AG20443 (cell line): ENCODE results near the gene PPP2R5E.
"Not testable (repeated sequence)": the region's sequence is repeated elsewhere in the genome, so short reads cannot be mapped to it uniquely, and the experiment has no call there.

Source experiments
- DNase-seq: peaks from one replicate; pipeline ENCODE4 v3.0.0; 2012; ENCODE audit warnings: low spot score, mixed read lengths

Gene PPP2R5E

DNA sequence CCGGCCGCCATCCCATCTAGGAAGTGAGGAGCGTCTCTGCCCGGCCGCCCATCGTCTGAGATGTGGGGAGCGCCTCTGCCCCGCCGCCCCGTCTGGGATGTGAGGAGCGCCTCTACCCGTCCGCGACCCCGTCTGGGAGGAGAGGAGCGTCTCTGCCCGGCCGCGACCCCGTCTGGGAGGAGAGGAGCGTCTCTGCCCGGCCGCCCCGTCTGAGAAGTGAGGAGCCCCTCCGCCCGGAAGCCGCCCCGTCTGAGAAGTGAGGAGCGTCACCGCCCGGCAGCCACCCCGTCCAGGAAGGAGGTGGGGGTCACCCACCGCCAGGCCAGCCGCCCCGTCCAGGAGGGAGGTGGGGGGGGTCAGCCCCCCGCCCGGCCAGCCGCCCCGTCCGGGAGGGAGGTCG is 20.7 kb downstream of the PPP2R5E start:
- not testable (repeated sequence) for DNase-seq

DNA sequence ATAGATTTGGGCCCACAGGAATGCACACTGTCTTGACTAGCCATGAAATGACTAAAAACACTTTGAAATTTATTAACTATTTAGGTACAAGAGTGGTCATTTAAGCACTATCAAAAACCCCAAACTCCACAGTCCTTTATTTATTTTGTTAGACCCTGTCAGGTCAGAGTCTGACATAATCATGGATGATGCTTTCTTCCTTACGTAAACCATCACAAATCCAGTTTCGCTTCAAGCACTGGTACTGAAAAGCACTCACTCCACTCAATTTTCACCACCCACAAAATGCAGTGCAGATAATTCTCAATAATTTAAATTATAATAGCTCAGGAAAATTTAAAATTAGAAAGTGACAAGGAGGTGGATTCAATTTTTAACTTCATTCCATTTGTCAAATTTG is 25.8 kb downstream of the PPP2R5E start:
- no peak for DNase-seq

DNA sequence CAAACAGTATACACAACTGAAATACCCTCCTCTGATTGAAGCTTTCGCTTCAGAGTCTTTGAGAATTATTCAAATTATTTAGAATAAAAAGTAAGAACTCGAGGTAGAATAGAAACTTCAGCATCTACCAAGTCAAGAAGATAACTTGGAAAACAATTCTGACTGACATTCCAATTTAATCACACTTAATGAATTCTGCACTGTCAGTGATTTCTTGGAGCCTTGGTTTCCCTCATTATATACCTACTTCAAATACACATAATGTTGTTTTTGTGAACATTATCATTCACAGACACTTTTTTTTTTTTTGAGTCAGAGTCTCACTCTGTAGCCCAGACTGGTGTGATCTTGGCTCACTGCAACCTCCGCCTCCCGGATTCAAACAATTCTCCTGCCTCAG is 27.9 kb downstream of the PPP2R5E start:
- no peak for DNase-seq

DNA sequence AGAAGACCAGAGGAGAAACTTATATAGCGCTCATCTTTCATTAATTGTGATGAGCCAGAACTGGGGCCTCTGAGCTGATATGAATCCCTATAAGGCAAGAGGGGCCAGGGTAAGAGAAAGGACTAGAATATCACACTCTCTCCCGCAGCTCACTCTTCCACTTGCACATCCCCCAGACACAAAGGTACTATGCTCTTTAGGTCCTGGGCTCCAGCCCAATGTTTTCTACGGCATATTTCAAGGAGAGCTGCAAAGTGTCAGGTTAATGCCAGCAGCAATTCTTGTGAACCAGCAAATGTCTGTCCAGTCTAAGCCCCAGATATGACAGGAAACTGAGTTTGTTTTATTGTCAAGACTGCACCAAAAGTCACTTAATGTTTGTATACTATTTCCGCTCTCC is 29.4 kb downstream of the PPP2R5E start:
- DNase-seq = no peak

DNA sequence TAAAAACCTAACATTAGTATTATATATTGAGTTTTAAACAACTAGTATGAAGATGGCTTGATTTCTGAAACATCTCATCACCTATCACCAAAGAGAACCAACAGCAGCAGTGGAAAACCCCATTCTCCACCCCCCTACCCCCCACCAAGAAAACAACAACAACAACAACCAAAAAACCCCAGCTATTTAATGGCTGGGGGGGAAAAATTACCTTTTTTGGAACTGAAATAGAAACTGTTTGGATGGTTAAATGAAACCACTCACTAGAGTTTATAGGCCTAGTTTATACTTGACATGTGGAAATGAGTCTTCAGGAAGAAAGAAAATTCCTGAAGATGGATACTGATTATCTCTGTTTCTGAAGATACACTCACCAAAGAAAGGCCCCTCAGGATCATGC is 30.3 kb downstream of the PPP2R5E start:
- DNase-seq = no peak

DNA sequence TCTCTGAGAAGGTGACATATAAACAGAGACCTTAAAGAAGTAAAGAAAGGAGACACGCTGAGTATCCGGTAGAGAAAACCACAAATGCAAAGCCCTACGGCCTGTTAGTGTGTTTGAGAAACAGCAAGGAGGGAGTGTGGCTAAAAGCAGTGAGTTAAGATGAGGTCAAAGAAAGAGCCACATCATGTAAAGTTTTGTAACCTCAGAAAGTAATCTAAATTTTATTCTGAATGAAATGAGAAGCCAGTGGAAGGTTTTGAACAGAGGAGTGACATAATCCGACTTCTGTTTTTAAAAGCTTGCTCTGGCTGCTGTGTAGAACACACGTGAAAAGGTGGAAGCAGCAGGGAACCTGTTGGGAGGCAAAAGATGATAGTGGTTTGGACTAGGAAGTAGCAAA is 32.6 kb downstream of the PPP2R5E start:
- DNase-seq = no peak

DNA sequence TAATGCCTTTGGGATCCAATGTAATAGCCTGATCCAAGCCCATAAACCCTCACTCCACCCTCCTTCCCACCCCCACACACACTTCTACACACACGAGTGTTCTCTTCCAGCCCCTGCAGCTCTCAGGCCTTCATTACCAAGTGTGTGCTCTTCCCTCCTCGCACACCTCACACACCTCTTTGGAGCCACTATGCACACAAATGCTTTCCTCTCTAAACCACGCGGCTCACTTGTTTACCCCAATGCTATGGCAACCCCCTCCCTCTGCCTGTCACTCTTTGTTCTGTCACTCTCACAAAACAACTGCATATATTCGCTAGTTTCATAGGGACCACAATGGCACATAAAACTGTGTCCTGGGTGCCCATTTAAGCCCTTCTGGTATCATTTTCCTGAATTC is 35.1 kb downstream of the PPP2R5E start:
- DNase-seq = no peak

DNA sequence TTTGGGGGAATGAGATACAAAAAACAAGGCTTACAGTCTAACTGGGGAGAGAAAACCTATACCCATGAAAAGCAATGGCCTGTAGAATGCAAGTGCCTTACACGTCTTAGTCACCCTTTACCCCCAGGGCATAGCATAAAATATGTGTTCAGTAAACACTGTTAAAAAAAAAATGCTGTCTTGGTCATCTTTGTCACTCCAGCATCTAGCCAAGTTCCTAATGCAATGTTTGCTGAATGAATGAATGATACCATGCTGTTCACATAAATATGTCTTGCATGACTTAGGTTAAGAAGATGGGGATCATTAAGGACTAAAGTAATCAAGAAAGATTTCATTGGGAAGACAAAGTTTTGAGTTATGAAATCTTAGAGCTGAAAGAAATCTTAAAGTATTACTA is 38.5 kb downstream of the PPP2R5E start:
- no peak for DNase-seq

DNA sequence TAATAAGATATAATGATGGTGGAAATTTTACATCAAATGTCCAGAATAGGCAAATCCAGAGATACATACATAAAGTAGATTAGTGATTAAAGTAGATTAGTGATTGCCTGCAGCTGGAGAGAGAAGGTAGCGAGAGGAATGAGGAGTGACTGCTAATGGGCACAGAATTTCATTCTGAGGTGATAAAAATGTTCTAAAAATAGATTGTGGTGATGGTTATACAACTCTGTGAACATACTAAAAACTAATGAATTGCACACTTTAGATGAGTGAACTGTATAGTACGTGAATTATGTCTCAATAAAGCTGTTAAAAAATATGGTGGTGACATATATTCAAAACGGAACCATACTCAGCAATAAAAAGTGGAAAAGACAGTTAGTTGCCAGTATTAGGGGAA is 41.7 kb downstream of the PPP2R5E start:
- no peak for DNase-seq

DNA sequence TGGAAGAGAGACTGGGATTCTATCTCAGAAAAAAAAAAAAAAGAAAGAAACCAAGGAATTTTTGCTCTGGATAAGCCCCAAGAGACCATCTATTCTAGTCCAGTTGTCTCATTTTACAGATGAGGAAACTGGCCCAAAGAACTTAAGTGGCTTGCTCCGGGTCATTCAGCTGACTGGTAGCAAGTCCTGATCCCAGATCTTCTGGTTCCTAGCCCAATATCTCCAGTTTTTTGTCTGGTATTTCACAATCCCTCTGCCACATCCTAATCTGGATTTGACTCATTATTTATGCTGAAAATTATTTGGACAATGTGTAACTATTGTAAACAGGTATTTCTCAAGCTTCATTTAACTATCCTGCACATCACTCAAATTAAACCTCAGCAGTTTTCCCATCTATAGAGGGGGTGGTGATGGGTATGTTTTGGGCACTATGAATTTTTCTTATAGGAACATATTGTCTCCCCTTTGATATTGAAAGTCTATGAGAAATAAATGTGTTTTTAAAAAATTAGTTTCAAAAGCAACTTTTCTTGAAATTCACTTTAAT is 43.4 kb downstream of the PPP2R5E start:
- DNase-seq = peak; percentile 53

DNA sequence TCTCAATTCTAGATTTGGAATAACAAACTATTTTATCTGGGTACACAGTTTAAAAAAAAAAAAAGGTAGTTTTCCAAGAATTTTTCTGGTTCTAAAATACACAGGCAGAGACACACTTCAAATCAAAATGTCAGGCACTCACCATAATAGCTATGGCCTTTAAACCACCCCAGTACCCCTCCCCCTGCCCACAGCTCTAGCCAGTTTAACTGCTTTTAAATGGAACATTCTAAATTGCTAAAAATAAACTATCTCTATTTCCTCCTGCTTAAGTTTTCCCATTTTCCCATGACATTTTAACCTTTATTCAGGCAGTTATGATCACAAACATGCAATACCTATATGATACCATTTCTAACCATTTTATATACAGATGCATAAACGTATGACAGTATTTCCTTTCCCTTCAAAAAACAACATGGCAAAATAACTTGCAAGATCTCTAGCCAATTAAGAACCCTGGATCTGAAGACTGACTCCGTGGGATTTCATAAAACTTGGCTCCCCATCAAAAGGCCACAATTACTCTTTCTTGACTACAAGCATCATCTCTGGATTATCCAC is 46.3 kb downstream of the PPP2R5E start:
- DNase-seq = no peak

DNA sequence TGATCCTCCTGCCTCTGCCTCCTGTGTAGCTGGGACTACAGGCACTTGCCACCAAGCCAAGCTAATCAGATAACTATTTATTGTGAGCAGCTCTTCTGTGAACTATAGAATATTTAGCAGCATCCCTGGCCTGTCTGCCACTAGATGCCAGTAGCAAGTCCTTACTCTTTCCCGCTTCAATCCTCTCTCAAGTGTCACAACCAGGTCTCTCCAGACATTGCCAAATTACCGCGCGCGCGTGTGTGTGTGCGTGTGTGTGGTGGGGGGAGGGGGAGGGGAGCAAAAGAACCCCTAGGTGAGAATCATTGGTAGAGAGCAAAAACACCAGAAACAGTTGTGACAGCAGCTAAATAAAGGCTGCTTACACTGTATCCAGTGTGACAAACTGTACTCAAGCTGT is 49.9 kb downstream of the PPP2R5E start:
- no peak for DNase-seq

DNA sequence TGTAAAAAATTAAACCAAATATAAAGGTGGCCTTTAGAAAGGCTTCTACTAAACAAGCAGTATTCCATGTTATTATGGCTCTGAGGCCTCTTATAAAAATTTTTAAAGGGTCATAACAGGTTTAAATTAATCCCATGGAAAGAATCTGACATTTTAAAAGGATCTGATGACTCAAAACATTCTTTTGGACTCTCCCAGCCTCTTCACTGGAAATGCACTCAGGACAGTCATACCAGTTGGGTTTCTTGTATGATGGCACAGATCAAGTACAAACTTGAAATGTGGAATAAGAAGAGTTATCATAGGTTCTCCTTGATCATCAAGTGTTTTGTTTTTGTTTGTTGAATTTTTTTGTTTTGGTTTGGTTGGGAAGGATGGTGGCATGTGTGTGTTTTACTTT is 50.8 kb downstream of the PPP2R5E start:
- peak; percentile 74 for DNase-seq

DNA sequence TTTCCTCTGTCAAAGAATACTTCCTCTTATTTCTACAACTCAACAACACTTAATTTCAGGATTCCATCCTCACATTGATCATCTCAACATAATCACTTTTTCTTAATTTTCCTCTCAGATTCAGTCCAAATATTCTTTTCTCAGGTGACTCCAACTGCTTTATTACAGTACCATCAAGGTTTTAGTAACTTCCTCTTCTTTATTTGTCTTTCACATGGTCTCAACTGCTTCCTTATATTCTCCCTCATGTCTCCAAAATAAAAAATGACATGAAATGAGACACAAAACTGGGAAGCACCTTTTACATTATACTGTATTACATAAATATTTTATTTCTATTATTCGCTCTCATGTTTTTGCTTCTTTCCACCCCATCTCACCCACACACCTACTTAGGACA is 55.5 kb downstream of the PPP2R5E start:
- no peak for DNase-seq

DNA sequence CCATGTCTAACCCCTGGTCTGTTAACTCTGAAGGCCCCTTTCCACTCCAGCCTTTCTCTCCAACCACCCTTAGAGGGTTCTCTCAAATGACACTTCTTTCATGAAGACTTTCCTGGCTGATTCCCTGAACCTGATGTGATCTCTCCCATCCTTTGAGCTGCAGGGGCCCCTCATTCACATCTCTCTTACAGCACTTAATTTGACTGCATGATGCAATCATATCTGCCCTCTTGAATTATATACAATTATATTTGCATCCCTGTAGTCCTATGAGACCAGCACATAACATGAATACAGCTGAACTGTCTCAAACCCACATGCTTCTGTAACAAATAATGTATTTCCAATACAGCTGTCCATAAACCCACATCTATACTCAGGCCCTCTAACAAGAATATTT is 56.4 kb downstream of the PPP2R5E start:
- no peak for DNase-seq

DNA sequence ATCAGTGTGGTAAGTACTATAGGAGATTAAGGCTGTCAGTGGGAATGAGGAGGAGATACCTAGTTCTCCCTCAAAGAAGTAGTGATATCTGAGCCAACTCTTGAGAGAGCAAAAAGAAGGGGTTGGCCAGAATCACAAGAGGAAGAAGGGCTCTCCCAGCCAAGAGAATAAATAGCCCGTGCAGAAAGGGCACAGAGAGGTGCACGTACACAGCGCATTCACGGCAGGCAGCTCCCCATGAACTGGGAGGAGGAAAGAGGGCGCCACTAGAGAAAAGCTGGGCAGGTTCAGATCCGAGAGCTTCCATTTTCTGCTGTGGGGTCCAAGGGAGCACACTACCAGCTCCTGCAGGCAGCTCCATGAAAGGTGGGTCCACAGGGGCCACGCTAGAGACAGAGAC is 59.9 kb downstream of the PPP2R5E start:
- no peak for DNase-seq

DNA sequence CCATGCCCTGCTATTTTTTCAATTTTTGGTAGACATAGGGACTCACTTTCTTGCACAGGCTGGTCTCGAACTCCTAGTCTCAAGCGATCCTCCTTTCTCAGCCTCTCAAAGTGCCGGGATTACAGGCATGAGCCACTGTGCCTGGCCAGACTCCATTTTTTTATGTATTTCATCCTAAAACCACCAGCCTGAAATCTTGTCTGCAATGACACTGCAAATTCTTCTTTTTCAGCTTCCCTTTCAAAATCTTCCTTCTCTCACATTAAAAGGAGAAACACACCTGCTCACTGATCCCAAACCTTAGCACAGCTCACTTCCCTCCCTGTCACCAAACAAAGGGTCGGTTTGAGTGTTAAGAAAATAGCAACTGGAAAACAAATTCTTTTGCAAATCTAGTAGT is 62.6 kb downstream of the PPP2R5E start:
- no peak for DNase-seq

DNA sequence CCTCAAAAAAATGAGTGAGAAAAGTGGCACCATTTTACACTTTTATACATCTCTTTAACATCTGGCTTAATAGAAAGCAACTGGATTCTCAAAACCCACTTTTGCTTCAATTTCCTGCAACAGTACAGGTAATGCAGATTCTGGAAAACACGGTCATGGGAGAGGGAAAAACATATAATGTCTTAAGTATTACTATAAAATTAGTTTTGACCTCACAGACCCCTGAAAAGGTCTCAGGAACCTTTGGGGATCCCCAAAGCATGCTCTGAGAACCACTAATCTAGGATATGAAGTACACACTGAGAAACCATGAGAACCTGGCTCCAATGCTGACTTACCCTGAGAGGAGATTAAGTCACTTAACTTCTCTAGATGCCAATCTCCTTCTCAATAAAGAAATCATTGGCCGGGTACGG is 64.7 kb downstream of the PPP2R5E start:
- DNase-seq = no peak

DNA sequence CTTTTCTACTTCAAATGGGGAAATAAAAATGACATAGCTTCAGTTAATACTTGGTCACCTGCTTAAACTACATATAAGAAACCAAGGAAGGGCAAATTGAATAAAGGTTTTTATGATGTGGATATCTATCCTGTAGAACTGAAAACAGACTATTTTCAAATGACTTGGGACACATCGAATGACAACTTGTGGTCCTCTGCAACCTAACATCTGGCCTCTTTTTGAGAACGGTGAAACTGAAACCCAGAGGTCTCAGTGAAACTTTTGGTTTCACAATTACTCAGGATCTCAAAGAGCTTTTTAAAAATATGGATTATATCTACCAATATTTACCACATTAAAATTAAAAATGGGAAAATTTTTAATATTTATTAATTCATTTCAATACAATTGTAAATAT is 65.2 kb downstream of the PPP2R5E start:
- DNase-seq = no peak

DNA sequence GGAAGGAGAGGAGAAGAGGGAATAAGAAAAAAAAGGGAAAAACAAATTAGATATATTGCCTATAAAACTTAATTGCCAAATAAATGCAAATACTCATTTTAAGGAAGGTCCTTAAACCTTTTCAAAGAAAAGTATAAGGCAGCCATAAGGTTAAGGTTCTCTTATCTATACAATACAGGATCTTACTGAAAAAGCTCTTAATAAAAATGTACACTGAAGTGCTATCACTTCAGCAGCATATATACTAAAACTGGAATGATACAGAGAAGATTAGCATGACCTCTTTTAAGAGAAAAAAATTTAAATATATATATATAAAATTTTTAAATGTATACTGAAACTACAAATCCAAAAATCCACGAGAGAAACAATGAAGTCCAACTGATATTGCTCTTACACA is 65.6 kb downstream of the PPP2R5E start:
- DNase-seq = no peak

DNA sequence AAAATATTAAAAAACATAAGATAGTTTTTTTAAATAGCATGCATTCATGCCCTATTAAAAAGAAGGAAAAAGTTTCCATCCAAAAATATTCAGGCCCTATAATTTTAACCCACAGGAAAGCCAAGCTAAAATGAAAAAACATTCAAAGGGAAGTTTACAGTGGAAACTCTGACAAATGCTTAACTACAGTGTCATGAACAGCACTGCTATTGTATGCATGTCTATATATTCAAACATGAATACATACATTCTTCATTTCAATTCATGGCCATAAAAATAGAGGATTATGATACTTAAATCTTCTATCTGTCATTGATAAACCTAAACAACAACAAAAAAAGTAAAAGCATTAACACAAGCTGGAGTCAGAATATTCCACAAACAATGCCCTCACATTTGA is 67.4 kb downstream of the PPP2R5E start:
- DNase-seq = no peak

DNA sequence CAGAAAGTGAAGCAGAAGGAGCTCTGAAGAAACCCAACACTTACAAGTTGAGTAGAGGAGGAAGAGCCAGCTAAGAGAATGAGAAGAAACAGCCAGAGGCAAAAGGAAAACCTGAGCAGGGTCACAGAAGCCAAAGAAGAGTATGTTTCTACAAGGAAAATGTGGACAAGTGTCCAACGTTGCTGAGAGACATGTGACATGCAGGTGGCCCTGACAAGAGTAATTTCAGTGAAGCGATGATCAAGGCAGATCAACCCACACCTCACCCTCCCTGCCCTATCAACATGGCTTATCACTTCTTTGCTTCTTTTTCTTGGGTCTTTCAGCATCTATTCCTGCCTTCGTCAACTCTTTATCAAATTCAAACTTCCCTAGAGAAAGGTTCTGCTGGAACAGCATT is 68.3 kb downstream of the PPP2R5E start:
- DNase-seq = no peak

DNA sequence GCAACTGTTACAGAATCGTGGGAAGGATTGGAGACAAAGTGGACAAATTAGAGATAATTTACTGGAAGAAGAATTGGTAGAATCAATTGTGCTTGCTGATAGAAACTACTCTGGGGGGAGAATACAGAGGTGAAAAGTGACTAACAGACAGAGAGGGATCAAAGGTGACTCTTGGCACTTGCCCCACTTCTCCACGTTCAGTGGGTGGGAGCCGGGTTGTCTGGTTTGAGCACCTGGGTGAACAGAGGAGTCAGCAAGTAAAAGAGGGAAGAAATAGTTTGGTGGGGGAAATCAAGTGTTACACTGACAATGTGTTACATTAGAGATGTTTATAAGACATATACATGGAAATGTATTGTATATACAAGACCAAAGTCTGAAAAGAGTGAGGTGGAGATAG is 69.1 kb downstream of the PPP2R5E start:
- DNase-seq = no peak

DNA sequence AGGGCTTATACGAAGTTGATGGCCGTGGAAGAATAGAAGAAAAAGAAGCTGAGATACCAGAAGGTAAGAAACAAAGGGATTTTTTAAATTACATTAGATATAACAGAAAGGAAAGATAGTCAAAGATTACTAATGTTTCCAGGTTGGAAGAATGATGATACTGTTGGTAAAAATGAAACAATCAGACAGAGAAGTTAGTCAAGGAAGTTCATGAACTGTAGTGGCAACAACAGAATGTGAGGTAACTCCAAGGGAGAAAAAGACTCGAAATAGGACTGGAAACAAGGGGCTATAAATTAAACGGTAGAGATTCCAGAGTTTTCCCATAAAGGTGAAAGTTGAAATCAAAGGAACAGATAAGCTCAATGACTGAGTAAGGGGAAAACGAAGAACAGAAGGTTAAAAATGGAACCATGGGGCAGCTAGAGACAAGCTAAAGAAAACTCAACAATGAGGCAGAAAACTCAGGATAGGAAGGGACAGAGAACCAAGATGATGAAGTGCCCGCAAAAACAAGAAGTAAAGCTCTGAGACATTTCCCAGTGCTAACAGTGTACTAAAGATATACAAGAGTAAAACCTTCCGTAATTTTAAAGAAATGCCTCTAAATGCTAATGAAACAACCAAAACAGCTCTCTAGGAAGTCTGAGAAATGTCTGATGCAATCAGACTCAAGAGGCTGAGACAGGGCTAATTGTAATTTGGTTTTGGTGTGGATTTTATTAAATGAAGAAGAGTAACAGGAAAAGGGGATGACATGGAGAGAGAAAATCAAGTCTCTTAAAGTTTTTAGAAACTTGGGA is 70.0 kb downstream of the PPP2R5E start:
- DNase-seq = no peak
